Activated CD8-positive, alpha-beta memory T cell treated with anti-CD3 and anti-CD28 coated beads for 1 hour (primary cell): ENCODE data around the gene FAF1.
"Not testable (repeated sequence)": the region's sequence is repeated elsewhere in the genome, so short reads cannot be mapped to it uniquely, and the experiment has no call there.

Experiments
- DNase-seq, 2 donors: peaks; one replicate each; pipeline ENCODE4 v3.0.0-alpha.2; 2020; ENCODE audit warnings: low read depth in 1 of 2; ENCODE audit errors: extremely low read depth in 1 of 2

The FAF1 gene

GRCh38 chr1:50796272-50796671, 163.8 kb downstream of the FAF1 start:
- no peak for DNase-seq

DNA sequence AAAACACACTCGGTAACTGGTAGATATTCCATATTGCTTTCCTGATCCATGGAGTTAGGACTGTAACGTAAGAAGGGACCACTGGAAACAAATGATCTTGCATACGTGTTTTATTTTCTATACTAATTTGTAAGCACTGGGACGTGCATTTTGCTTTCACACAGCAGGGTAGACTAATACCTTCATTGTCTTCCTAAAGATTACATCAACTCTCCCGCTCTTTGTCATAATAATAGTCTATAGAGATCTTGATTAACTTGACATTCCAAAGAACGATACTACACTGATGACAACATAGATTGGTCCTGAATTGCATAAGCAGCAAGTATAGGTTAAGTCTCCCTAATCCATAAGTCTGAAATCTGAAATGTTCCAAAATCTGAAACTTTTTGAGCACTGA, 166.5 kb downstream of the FAF1 start:
- no peak for DNase-seq

GRCh38 chr1:50787266-50787665, 172.8 kb downstream of the FAF1 start:
- no peak for DNase-seq

DNA sequence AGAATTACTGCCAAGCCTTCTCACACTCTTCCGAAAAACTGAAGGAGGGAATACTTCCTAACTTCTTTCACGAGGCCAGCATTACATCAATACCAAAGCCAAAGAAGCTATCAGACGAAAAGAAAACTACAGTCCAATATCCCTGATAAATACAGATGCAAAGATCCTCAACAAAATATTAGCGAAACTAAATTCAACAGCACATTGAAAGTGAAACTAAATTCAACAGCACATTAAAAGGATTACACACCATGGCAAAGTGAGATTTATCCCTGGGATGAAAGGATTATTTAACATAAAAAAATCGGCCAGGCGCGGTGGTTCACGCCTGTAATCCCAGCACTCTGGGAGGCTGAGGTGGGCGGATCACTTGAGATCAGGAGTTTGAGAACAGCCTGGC, 176.8 kb downstream of the FAF1 start:
- DNase-seq = no peak

DNA sequence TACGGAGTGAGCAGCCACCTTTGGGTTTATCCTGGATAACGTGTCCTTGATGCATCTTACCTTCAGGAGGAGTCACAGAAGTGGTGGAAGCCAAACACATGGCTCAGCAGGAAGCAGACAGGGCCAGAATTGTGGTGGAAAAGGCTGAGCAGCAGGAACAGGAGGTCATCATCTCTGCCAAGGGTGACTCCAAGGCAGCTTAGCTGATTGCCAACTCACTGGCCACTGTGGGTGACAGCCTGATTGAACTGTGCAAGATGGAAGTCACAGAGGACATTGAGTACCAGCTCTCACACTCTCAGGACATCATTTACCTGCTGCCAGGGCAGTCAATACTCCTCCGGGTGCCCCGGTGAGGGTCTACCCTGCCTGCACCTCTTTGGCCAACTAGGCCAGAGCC, 179.3 kb downstream of the FAF1 start:
- DNase-seq = no peak

DNA sequence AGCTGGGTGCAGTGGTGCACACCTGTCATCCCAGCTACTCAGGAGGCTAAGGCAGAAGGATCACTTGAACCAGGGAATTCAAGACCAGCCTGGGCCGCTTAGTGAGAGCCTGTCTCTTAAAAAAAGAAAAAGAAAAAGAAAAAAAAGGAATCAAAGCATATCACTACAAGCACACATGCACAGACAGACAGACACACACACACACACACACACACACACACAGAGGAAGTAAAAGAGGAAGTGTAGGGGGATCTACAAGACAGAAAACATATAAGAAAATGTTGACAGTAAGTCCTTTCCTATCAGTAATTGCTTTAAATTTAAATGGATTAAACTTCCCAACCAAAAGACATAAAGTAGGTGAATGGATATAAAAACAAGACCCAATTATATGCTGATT, 180.3 kb downstream of the FAF1 start:
- DNase-seq = no peak

DNA sequence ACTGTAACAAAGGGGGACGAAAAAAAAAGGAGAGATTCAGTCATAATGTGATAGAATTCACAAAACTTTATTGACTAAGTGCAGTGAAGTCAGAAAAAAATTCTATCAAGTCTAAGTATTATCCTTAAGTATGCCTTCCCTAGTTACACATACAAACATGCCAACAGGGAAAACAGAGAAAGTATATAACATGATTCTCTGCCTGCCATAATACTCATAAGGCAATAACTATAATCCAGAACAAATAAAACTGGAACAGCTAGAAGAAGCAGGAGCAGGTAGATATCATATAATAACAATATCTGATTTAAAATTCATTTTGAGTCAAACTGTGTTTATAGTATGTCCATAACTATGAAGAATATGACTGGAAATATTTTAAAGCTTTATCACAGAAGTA, 184.3 kb downstream of the FAF1 start:
- no peak for DNase-seq

GRCh38 chr1:50774759-50775351, 185.2 kb downstream of the FAF1 start:
- no peak for DNase-seq

DNA sequence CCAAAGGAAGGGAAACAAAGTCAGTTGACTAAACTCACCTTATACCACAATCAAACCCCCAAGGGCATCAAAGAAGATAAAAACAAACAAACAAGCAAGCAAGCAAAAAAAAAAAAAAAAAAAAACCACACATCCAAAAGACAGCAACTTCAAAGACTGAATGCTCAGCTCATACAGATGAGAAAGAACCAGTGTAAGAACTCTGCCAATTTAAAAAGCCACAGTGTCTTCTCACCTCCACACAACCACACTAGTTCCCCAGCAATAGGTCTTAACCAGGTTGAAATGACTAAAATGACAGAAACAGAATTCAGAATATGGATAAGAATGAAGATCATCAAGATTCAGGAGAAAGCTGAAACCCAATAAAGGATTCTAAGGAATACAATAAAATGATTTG, 193.4 kb downstream of the FAF1 start:
- no peak for DNase-seq

GRCh38 chr1:50756543-50756942, 203.5 kb downstream of the FAF1 start:
- not testable (repeated sequence) for DNase-seq

GRCh38 chr1:50754764-50755163, 205.3 kb downstream of the FAF1 start:
- not testable (repeated sequence) for DNase-seq

- no peak for DNase-seq
Measured at GRCh38 chr1:50750021-50750619, 209.9 kb downstream of the FAF1 start.

DNA sequence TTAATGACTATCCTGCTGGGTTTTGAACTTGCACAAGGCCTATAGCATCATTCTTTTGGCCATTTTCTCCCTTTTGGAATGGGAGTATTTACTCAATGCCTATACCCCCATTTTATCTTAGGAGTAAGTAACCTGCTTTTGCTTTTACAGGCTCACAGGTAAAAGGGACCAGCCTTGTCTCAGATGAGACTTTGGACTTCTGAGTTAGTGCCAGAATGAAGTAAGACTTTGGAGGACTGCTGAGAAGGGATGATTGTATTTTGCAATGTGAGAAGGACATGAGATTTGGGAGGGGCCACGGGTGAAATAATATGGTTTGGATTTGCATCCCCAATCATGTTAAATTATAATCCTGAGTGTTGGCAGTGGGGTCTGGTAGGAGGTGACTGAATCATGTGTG, 212.7 kb downstream of the FAF1 start:
- no peak for DNase-seq

GRCh38 chr1:50742523-50742922, 217.5 kb downstream of the FAF1 start:
- no peak for DNase-seq

DNA sequence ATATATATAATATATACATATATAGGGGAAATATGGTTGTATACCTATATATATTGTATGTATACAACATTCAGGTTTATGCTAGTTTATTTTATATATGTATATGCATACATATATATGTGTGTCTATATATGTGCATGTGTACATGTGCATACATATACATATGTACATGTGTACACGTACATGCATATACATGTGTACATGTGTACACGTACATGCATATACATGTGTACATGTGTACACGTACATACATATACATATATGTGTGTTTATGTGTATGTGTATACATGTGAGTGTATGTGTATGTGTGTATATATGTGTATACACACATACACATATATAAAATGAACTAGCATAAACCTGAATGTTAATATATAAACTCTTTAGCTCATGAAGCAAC, 220.9 kb downstream of the FAF1 start:
- DNase-seq = no peak

DNA sequence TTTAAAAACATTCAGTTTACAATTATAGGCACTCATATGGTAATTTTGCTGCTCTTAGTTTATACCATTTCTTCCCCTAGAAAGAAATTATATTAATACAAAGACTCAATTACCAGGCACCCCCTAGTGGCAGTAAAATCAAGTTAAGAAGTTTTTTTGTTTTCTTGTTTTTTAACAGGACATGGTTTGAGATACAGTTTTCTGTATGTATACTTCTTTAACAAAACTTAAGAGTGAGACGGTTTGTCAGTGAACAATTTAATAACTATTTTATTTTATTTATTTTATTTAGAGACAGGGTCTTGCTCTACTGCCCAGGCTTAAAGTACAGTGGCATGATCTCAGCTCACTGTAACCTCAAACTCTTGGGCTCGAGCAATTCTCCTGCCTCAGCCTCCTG, 224.6 kb downstream of the FAF1 start:
- DNase-seq = no peak

GRCh38 chr1:50727578-50727977, 232.5 kb downstream of the FAF1 start:
- not testable (repeated sequence) for DNase-seq

GRCh38 chr1:50724626-50725286, 235.3 kb downstream of the FAF1 start:
- DNase-seq = no peak

DNA sequence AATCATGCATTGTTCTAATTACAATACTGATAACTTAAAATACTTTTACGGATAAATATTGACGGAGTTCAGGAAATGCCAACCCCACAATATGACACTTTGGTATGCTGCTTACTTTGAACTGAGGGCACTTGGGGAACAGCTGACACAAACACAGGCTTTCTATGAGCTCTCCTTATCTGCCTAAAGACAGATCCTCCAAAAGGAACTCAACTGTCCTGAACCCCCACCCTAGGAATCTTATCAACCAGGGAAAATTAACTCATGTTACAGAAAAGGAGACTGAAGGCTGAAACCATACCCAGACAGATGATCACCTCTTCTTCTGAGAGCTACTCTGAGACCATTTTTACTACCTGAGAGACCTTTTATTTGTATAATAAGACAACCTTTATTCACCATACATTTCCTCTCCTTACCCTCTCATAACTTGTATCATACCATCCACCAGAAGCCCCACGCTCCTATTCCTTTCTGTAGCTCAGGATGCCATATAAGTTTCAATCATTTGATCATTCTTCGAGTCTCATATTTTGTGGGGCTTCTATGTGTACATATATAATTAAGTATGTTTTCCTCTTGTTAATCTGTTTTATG, 239.5 kb downstream of the FAF1 start:
- DNase-seq = no peak

GRCh38 chr1:50719126-50719525, 240.9 kb downstream of the FAF1 start:
- DNase-seq = no peak

DNA sequence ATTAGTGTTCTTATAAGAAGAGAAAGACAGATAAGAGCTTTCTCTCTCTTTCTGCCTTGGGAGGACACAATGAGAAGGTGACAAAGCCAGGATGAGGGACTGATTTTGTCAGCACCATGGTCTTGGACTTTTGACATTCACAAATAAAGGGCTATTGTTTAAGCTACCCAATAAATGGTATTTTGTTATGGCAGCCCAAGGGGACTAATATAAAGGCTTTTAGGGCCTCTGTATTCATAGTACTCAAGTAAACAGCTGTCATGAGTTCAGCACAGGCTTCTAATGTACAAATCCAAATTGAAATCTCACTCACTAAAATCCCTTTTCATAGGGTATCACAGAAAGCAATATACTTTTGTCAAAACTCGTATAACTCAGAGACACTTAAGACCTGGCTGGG, 242.7 kb downstream of the FAF1 start:
- no peak for DNase-seq

DNA sequence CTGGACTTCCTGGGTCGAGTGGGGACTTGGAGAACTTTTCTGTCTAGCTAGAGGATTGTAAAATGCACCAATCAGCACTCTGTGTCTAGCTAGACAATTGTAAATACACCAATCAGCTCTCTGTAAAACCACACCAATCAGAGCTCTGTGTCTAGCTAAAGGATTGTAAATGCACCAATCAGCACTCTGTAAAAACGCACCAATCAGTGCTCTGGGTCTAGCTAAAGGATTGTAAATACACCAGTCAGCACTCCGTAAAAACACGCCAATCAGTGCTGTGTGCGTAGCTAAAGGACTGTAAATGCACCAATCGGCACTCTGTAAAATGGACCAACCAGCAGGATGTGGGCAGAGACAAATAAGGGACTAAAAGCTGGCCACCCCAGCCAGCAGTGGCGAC, 243.6 kb downstream of the FAF1 start:
- DNase-seq = not testable (repeated sequence)
